GM12892 (cell line): ENCODE results near the gene TRIM37.

Experiments
- POLR2A ChIP-seq: IDR thresholded peaks from 2 replicates; pipeline ENCODE4 v1.6.1; 2011; ENCODE audit warnings: low read depth, low read length, control low read depth
- POLR2AphosphoS5 ChIP-seq: IDR thresholded peaks from 2 replicates; pipeline ENCODE4 v1.6.1; 2011; ENCODE audit warnings: low read depth, low read length, control low read depth

GRCh38 chr17:58991718-58992331, 114.9 kb downstream of the TRIM37 start:
- no peak for TF ChIP-seq POLR2A
- no peak for TF ChIP-seq POLR2AphosphoS5
